Epithelial cell of proximal tubule (primary cell): ENCODE measurements around the gene AGBL1. TPM values are rescaled to one million over a fixed set of nuclear protein-coding genes. Genes with fewer than 3 reads are reported as not detected.

Experiments
- DNase-seq: peaks from one replicate; pipeline ENCODE4 v3.0.0-alpha.2; 2011; ENCODE audit warnings: low read depth
- H3K4me3 ChIP-seq: 2 replicates; pipeline ENCODE4 v1.5.1; 2011; ENCODE audit warnings: low read depth, mild to moderate bottlenecking, low read length
- total RNA-seq: library from RNA; depleted of rRNA; stranded (reverse); fragments of >200 nt; gene quantifications from 2 replicates; pipeline ENCODE4 v1.2.3, GENCODE V29; 2015
- TF ChIP-seq, protein P1 (sequence below): conservative IDR thresholded peaks from 2 replicates; pipeline ENCODE4 v1.5.1; 2012; ENCODE audit warnings: low read depth, mild to moderate bottlenecking, low read length

Gene AGBL1
- total RNA-seq, 1 donor from 2014 or later: not detected

DNA sequence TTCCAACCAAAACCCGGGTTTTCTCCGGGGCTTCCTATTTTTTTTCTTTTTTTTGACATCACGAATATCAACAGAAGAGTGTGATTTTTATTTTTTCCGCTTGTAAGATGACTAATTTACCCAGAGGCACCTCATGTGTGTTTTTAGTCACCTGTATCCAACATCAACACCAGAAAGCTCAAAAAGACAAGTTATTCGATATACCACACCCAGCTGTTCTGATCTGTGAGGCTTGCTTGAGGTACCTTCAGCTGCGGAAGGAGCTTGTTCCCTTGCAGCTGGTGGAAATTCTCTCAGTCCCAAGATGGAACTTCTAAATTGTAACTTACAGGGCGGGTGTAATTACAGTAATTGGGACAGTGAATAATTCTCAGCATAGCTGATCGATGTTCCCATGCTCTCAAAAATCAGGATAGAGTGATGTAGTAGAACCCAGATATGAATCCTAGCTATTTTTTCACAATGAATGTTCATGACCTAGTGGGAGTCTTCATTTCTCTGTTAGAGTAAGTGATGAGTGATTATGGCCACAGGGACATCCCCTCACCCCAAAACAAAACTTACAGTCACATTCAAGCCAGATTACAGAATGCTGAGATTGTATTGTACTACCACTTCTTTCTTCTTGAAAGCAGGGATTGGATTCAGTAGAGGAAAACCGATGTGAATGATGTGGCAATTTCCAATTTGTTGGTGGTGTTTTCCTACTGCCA, 232.1 kb downstream of the AGBL1 start:
- no peak for DNase-seq
- H3K4me3 ChIP-seq: no peak overlapping the region
- TF ChIP-seq, protein P1, sequence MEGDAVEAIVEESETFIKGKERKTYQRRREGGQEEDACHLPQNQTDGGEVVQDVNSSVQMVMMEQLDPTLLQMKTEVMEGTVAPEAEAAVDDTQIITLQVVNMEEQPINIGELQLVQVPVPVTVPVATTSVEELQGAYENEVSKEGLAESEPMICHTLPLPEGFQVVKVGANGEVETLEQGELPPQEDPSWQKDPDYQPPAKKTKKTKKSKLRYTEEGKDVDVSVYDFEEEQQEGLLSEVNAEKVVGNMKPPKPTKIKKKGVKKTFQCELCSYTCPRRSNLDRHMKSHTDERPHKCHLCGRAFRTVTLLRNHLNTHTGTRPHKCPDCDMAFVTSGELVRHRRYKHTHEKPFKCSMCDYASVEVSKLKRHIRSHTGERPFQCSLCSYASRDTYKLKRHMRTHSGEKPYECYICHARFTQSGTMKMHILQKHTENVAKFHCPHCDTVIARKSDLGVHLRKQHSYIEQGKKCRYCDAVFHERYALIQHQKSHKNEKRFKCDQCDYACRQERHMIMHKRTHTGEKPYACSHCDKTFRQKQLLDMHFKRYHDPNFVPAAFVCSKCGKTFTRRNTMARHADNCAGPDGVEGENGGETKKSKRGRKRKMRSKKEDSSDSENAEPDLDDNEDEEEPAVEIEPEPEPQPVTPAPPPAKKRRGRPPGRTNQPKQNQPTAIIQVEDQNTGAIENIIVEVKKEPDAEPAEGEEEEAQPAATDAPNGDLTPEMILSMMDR: no peak

DNA sequence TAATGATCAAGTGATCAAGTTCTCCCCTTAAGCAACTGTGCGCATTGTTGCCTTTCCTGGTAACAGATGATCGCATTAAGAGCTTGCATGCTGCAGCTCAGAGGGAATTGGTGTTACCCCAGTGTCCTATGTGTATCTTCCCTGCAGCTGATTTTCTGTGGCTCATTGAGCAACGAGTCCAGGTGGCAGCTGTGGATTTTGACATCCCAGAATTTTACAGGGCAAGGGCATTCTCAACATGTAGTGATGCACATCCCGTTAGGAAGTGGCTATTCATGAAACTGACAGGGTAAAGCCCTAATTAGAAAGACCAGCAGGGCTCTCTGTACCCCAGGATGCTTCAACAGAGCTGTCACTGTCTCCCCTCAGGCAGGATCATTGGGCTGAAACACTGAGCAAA, 232.8 kb downstream of the AGBL1 start:
- no peak overlapping the region for H3K4me3 ChIP-seq
- no peak for DNase-seq
- TF ChIP-seq, protein P1: no peak

DNA sequence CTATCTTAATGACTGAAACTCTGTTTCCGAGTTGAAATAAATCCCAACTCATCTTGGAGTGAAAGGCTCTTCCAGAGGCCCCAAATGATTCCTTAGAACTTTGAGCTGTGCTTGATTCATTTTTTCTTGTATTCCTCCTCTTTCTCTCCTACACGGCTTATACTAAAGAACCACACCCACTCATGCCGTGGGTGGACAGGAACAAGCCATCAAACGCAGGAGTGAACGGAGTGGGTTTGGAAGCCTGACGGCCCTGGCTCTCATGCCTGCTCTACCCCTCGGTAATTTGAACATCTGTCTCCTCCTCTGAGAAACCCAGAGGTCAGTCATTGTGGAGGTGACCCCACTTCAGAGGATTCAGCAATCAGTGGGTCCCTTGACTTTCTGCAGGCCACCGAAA, 236.5 kb downstream of the AGBL1 start:
- TF ChIP-seq, protein P1: no peak
- no peak overlapping the region for H3K4me3 ChIP-seq
- no peak for DNase-seq

DNA sequence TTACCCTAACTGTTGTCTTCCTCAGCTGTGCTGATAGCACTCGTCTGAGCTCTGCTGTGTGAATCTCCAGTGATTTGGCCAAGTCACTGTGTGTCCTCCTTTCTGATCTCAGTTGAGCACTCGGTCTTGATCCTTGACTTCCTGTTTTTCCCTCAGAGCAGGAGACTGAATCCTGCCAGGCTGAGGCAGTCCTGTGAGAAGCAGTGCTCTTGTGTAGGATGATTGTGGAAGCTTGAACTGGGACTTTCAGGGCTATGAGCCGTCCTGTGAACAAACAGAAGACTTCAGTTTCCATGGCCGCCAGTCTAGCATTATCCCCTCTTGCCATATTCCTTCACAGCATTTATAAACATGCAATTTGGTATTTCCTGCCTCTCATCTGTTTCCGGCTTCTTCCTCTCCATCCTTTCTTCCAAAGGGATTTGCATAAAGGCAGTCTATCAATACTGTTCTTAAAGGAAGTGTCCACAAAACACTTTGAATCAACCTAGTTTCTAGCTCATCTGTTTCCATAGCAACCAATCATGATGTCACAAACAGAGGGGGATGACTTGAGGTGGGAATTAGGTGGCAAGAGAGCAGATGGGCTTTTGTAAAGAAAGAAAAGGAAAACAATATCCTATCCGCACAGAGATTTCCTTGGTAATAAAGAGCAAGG, 237.2 kb downstream of the AGBL1 start:
- TF ChIP-seq, protein P1: no peak
- DNase-seq: no peak
- no peak overlapping the region for H3K4me3 ChIP-seq

DNA sequence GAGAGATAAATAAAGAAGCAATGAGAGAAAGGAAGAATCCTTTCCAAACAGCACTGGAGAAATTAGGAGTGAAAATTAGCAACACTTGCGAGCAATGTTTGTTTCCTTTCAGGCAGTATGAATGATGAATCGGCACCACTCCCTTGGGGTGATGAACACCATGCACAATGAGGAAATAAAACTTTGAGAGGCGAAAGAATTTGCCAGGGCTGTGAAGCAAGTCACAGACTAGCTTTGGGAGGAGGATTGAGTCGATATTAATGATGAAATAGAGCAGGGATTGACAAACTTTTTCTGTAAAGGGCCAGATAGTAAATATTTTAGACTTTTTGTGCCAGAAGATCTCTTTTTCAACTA, 237.7 kb downstream of the AGBL1 start:
- no peak for DNase-seq
- TF ChIP-seq, protein P1: no peak
- no peak overlapping the region for H3K4me3 ChIP-seq

DNA sequence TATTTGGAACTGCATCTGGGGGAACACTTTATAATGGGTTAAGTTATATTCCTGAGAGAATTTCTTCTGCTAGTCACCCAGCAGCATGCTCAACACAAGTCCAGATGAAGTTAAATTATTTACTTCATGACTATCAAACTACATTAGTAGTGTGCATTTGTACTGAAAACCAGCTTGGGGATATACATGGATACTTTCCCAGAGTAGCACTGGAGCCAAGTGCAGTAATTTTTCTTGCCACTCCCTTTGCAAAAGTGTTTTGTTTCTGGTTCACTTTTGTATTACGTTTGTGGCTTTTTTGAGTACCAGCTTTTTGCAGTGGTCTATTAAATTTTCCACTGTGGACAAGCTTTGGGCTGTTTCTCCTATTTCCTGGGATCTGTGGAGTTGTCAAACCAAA, 243.0 kb downstream of the AGBL1 start:
- no peak overlapping the region for H3K4me3 ChIP-seq
- TF ChIP-seq, protein P1: no peak
- DNase-seq: no peak

DNA sequence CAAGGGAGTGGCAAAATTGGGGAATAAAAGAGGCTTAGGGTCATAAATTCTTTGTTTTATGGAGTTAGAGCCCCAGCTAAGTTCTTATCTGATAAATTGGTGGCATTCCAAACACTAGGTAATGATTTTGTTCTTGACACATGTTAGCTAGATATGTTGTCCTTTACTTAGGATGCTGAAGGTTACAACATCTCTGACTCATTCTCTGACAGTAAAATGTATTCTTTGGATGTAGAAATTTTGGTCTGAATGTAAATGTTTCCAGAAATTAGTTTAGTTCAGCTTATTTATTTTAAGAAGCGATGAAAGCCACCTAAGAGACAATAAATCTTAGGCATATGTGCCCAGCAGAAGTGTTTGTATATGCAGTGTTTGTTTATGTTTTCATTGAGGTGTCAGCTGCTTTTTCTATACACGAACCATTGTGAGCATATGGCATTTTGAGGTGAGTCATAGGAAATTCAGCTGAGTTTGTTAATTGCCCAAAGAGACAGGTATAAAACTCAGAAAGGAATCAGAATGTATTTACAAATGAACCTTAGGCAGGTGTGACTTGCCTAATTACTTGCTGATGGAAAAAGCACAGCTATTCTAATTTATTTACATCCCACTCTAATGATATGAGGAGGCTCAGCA, 247.7 kb downstream of the AGBL1 start:
- DNase-seq: no peak
- TF ChIP-seq, protein P1: no peak

More for the DNA sequence above, 247.7 kb downstream of the AGBL1 start:
- no peak overlapping the region for H3K4me3 ChIP-seq
